ENCODE data around the gene MOSPD2.

MOSPD2 gene

DNA sequence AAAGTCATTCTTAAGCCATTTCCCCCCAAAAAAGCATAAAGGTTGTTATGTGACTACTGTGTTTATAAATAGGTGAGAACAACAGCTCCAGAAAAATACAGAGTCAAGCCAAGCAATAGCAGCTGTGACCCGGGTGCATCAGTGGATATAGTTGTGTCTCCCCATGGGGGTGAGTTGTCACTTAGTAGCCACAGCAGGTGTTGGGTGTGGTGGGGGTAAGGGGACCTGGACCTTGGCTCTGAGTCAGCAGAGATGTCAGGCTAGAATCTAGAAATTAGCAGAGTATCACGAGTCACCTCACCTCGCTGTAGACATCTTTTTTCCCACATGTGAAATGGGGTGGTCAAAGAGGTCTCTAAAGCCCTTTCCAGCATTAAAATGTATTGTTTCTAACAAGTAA, 42.4 kb downstream of the MOSPD2 start:
- DNase-seq (ENCODE audit: low read depth, low spot score): no peak

GRCh38 chrX:14916017-14916674, 42.9 kb downstream of the MOSPD2 start:
- DNase-seq (ENCODE audit: low read depth, low spot score): no peak

DNA sequence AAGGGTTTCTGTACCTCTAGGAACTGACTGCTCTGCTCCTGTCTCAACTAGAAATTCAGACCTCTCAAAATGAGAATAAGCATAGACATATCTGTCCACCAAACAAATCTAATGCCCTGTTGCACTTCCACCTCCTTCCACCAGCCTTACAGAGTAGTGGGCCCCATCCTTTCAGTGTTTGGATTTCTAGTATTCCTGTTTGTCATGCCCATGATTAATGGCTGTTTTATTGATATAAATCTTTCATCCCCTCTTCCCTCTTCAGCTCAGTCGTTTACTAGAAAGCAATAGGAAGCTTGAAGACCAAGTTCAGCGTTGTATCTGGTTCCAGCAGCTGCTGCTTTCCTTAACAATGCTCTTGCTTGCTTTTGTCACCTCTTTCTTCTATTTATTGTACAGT, 46.2 kb downstream of the MOSPD2 start:
- no peak for DNase-seq (ENCODE audit: low read depth, low spot score)

GRCh38 chrX:14920196-14920595, 47.0 kb downstream of the MOSPD2 start:
- DNase-seq (ENCODE audit: low read depth, low spot score): no peak

DNA sequence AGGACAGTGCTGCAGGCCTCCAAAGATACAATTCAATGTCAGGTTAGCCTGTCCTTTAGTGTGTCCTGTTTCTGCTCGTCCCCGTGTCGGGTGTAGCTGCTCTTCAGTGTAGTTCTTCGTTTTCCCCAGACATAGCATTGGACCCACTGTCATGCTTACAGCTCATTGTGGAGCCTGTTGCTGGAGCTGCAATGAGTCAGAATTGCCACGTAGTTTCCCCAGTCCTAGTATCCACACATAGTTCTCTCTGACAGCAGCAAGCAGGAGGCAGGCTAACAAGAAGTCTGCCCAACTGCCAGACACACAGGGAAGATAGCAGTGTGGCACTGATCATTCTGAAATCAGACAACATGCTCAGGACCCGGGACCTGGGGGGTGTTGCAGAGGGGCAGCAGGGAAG, 49.2 kb downstream of the MOSPD2 start:
- no peak for DNase-seq (ENCODE audit: low read depth, low spot score)

DNA sequence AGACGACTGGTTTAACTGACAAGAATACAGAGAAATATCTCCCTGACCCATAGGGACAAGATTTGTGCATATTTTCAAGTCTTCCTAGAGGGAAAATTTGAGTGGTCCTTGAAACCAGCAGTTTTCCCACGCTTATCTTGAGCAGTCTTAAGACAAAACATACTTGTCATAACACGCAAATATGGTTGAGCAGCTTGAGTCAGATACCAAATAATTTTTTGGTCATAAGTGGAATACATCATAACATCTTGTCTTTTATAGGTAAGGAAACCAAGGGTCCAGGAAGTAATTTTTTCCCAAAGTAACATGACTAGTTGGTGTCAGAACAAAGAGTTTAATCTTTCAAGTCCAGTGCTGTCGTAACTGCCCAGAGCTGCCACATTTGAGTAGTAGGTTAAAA, 50.5 kb downstream of the MOSPD2 start:
- no peak for DNase-seq (ENCODE audit: low read depth, low spot score)

DNA sequence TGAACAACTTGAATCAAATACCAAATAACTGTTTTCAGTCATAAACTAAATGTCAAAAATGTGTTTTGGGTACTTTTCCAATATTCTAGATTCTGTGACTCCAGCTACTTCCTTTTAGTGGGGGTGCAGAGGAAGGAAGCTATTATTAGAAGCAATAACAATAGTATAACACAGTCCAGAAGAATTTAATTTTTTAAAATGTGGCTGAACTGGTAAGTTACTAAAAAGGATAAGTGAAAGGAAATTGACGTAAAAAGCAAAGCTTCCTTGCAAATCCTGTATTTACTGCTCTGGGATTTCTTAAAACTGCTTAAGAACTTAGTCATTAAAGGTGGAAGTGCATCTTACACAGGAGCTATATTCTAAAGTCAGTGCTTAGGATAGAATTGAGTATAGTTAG, 53.2 kb downstream of the MOSPD2 start:
- no peak for DNase-seq (ENCODE audit: low read depth, low spot score)

DNA sequence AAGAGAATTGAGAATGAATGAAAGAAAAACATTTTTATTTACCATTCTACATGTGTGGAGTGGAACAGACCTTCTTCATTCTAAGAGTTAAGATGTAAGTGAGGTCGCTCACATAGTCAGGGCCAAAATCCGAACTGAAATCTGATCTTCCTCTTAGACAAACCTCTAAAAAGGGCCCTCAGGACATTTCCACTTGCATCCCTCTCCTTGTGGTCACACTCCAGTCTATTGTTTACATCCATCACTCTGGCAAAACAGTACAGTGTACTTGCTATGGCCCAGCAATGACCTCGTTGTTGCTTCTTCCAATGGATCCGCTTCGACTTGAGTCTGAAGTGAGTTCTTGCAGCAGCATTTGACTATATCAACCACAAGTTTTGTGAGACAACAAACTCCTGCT, 54.2 kb downstream of the MOSPD2 start:
- DNase-seq (ENCODE audit: low read depth, low spot score): no peak

- no peak for DNase-seq (ENCODE audit: low read depth, low spot score)
Observed at GRCh38 chrX:14930663-14931062, 57.4 kb downstream of the MOSPD2 start.

DNA sequence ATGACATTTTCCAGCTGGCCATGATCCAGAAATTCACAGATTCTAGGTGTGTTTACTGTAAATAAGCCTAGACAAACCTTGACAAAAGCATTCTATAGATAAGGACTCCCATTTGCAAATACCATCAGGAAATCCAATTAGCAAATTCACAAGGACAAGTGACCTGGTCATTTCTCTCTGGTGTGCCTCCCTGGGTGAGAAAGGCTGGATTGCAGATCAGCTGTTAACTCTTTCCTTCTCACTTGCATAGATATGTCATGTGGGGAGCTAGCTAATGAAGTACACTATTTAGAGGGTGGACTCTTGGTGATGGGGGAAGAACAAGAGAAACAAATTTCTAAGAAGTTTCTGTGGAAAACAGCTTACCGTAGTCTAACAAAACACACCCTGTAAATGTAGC, 58.9 kb downstream of the MOSPD2 start:
- DNase-seq (ENCODE audit: low read depth, low spot score): no peak

GRCh38 chrX:14934423-14934822, 61.2 kb downstream of the MOSPD2 start:
- DNase-seq (ENCODE audit: low read depth, low spot score): no peak

DNA sequence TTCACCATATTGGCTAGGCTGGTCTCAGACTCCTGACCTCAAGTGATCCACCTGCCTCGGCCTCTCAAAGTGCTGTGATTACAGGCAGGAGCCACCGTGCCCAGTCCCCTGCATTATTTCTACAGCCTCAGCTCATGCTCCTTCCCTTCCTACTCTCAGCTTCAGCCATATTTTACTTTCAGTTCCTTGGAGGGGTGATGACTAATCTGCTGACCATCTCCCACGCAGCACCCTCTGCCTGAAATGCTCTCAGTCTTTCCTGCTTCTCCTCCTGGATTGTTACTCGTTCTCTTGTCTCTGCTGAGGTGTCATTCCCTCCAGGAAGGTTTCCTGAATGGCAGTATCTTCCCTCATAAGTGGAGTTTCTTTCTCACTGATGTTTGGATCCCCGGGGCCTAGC, 63.3 kb downstream of the MOSPD2 start:
- no peak for DNase-seq (ENCODE audit: low read depth, low spot score)

- no peak for DNase-seq (ENCODE audit: low read depth, low spot score)
Observed at GRCh38 chrX:14939644-14940043, 66.4 kb downstream of the MOSPD2 start.

- DNase-seq (ENCODE audit: low read depth, low spot score): no peak
Observed at GRCh38 chrX:14941301-14941700, 68.1 kb downstream of the MOSPD2 start.

DNA sequence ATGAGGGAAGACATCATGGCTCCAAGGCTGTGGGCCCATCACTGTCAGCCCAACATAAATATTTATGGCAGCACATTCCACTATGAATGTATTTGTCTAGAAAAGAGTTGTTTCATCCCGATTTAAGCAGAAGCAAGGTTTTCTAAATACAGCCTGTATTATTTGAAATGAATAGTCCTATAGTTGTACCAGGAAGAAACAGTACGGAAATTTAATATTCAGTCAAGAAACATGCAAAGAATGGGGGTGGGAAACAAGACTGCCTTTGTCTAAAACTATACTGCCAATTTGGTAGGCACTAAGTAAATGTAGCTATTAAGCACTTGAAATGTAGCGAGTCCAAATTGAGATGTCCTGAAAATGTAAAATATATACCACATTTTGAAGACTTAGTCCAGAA, 69.1 kb downstream of the MOSPD2 start:
- no peak for DNase-seq (ENCODE audit: low read depth, low spot score)

GRCh38 chrX:14943962-14944361, 70.7 kb downstream of the MOSPD2 start:
- DNase-seq (ENCODE audit: low read depth, low spot score): no peak

GRCh38 chrX:14946606-14947155, 73.5 kb downstream of the MOSPD2 start:
- no peak for DNase-seq (ENCODE audit: low read depth, low spot score)

DNA sequence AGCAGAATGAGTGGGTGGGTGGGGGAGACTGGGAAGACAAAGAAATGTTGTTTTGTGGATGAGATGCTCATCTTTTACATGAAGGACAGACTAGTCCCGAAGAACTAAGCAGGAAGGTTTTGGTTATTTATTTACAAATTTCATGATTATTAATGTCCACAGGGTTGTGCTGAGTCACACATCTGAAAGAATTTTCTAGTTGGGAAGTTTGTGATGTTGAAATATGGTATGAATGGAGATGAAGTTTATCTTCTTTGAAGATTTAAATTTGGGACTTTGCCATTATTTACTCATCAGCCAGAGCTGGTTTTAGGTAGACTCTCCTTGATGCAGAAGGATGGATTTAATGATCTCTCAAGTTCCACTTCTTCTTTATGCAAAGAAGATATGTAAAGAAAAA, 75.5 kb downstream of the MOSPD2 start:
- DNase-seq (ENCODE audit: low read depth, low spot score): no peak

DNA sequence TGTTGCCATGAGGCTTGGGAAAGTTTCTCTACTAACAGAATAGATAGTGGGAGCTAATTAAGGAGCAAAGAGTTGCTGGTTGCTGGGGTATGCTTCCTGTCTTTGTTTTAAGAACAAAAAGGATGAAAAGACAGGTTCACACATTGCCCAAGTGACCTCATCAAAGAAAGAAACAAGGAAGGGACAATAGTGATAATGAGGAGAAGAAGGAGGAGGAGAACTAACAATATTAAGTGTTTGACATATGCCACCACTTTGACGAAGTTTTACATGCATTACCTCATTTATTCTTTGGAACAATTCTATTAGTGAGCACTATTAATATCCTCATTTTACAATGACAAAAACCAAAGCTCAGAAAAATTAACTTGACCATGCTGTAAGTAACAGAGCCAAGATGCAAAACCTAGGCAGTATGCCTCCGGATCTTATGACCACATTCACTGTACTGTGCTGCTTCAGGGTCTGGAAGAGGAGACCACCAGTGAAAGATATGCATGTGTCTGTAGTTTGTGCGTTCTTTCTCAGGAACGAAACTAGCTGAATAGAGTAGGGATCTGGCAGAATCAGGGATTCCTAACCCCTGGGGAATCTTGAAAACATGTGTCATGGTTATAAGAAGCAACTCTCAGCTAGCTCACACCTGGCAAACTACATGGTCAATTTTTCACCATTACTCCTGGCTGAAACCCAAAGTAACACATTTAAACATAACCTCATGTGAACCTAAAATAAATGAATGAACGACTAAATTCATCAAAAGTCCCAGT, 83.8 kb downstream of the MOSPD2 start:
- no peak for DNase-seq (ENCODE audit: low read depth, low spot score)

DNA sequence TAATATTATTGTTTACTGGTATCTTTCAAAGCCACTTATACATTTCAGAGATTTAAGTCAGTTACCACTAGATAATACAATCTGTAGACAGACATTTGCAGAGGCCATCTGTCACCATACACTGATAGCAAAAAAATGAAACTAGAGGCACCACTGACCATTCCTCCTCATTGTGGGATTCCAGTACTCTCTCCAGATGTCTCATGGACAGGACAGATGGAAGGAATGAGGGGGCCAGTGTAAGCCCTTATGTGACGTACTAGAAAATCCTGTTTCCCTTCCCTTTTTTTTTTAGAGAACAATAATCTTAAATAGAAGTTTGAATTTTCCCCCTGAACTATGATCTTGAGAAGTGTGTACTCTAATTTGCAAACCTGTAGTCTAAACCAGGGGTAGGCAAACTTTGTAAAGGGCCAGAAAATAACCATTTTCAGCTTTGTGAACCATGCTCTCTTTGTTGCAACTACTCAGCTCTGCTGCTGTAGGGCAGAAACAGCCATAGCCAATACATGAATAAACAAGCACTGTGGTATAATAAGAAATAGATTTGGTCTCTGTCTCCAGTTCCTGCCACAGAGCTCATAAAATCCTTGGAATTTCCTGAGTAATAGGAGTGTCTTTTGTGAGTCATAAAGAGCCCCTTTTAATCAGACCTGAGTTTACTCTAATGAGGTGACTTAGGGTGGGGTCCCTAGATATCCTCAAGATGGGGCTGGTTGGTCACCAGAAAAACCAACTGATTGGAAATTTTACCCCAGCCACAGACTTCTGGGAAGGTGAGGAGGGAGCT, 90.4 kb downstream of the MOSPD2 start:
- no peak for DNase-seq (ENCODE audit: low read depth, low spot score)

GRCh38 chrX:14964500-14964899, 91.3 kb downstream of the MOSPD2 start:
- DNase-seq (ENCODE audit: low read depth, low spot score): no peak
